HCT116 (cell line): ENCODE data around the gene GPR171. TPM values are rescaled to one million over a fixed set of nuclear protein-coding genes. Genes with fewer than 3 reads are reported as not detected.

ENCODE experiments used
- ATAC-seq: fragments of 200-7000 bp; cut with Tn5 transposase; 2 replicates; pipeline ENCODE4 v1.9.1; 2020; ENCODE audit warnings: mild to moderate bottlenecking, moderate library complexity
- BruUV-seq: library from RNA; stranded (reverse); fragments of 400-500 nt; replicated peaks from 2 replicates; lab custom pipeline; 2021; lab: Mats Ljungman, UMichigan
- CTCF ChIA-PET: fragments of 300-600 bp; sonication (Branson Sonifier 250); formaldehyde crosslinking; loops from one replicate; lab custom pipeline; 2021; ENCODE audit warnings: antibody characterized with exemption; lab: Charles Lee
- POLR2A ChIA-PET: fragments of 300-600, 350-600 bp; sonication (Branson Sonifier 250); formaldehyde crosslinking; loops from one replicate; lab custom pipeline; 2021; ENCODE audit warnings: antibody characterized with exemption; lab: Charles Lee
- RAD21 ChIA-PET, 2 experiments: fragments of 300-600 bp; sonication (Branson Sonifier 250); formaldehyde crosslinking; loops; one replicate each; lab custom pipeline; 2023; ENCODE audit warnings: low total read pairs in 2 of 2; ENCODE audit not compliant: uncharacterized antibody in 2 of 2, unreplicated experiment in 2 of 2, low non-redundant PET in 1 of 2; lab: Charles Lee
- DNase-seq: peaks from one replicate; pipeline ENCODE4 v3.0.0-alpha.2; 2010; ENCODE audit warnings: low read depth, low spot score
- H2AFZ ChIP-seq: fragments of 200-600 bp; shearing (Covaris generic), sonication (generic); 2 replicates; pipeline ENCODE4 v1.6.1; 2017; ENCODE audit warnings: low read depth, mixed run types, mixed read lengths, antibody characterized with exemption, low read length; ENCODE audit not compliant: poor library complexity, severe bottlenecking
- H3K27ac ChIP-seq: 2 replicates; pipeline ENCODE4 v1.5.1; 2012; ENCODE audit warnings: low read depth, low read length
- H3K27me3 ChIP-seq: fragments of 200-600 bp; sonication (generic); 2 replicates; pipeline ENCODE4 v1.6.1; 2016; ENCODE audit warnings: mixed run types, low read length, mixed read lengths; ENCODE audit not compliant: insufficient read depth
- H3K36me3 ChIP-seq, 2 experiments: fragments of 200-500 bp in 1 of 2; fragments of 200-600 bp in 1 of 2; sonication (Bioruptor generic) in 1 of 2; sonication (generic) in 1 of 2; 2 replicates each; pipeline versions ENCODE4 v1.5.1 to v1.6.1; 2014 to 2016; ENCODE audit warnings: low read length in 2 of 2, inconsistent platforms in 1 of 2, mixed read lengths in 1 of 2, mixed run types in 1 of 2; ENCODE audit not compliant: insufficient read depth in 2 of 2, control insufficient read depth in 1 of 2
- H3K4me1 ChIP-seq, 2 experiments: fragments of 200-600 bp in 1 of 2; sonication (generic) in 1 of 2; 2 replicates each; pipeline versions ENCODE4 v1.5.1 to v1.6.1; 2012 to 2017; ENCODE audit warnings: low read length in 2 of 2, inconsistent platforms in 1 of 2, mild to moderate bottlenecking in 1 of 2, mixed read lengths in 1 of 2, mixed run types in 1 of 2, moderate library complexity in 1 of 2; ENCODE audit not compliant: insufficient read depth in 2 of 2, control insufficient read depth in 1 of 2
- H3K4me2 ChIP-seq: fragments of 200-600 bp; sonication (generic); 2 replicates; pipeline ENCODE4 v1.6.1; 2017; ENCODE audit warnings: mixed run types, low read length, mixed read lengths
- H3K4me3 ChIP-seq, 2 experiments: fragments of 200-600 bp in 1 of 2; sonication (generic) in 1 of 2; replicated peaks in 1 of 2; 2 replicates each; pipeline ENCODE4 v1.5.1; 2011 to 2016; ENCODE audit warnings: low read length in 2 of 2, control low read depth in 1 of 2, low read depth in 1 of 2, mild to moderate bottlenecking in 1 of 2, mixed read lengths in 1 of 2, mixed run types in 1 of 2
- H3K79me2 ChIP-seq: fragments of 200-600 bp; sonication (generic); 2 replicates; pipeline ENCODE4 v1.6.1; 2017; ENCODE audit warnings: mild to moderate bottlenecking, mixed run types, low read length, moderate library complexity, mixed read lengths; ENCODE audit not compliant: insufficient read depth
- H3K9ac ChIP-seq: fragments of 200-600 bp; sonication (generic); 2 replicates; pipeline ENCODE4 v1.6.1; 2016; ENCODE audit warnings: low read length, mixed read lengths
- H3K9me2 ChIP-seq: fragments of 200-600 bp; sonication (generic), shearing (Covaris generic); 2 replicates; pipeline ENCODE4 v1.6.1; 2017; ENCODE audit warnings: mixed run types, mild to moderate bottlenecking, moderate library complexity; ENCODE audit not compliant: insufficient read depth
- H3K9me3 ChIP-seq, 2 experiments: fragments of 200-500 bp in 1 of 2; fragments of 200-600 bp in 1 of 2; sonication (Bioruptor generic) in 1 of 2; sonication (generic) in 1 of 2; 2 replicates each; pipeline ENCODE4 v1.6.1; 2014 to 2017; ENCODE audit warnings: low read length in 2 of 2, mixed read lengths in 2 of 2, inconsistent platforms in 1 of 2, low read depth in 1 of 2, mild to moderate bottlenecking in 1 of 2, mixed run types in 1 of 2, moderate library complexity in 1 of 2; ENCODE audit not compliant: control insufficient read depth in 1 of 2, insufficient read depth in 1 of 2
- H4K20me1 ChIP-seq: fragments of 200-600 bp; sonication (generic), shearing (Covaris generic); 2 replicates; pipeline ENCODE4 v1.6.1; 2017; ENCODE audit warnings: mixed run types, mild to moderate bottlenecking, moderate library complexity; ENCODE audit not compliant: insufficient read depth
- CBX3 ChIP-seq: IDR thresholded peaks from 2 replicates; pipeline ENCODE4 v1.6.1; 2012; ENCODE audit warnings: low read depth
- EGR1 ChIP-seq: IDR thresholded peaks from 2 replicates; pipeline ENCODE4 v1.6.1; 2012; ENCODE audit warnings: low read depth
- ELF1 ChIP-seq: IDR thresholded peaks from 2 replicates; pipeline ENCODE4 v1.6.1; 2012; ENCODE audit warnings: low read depth, borderline replicate concordance
- EZH2 ChIP-seq: fragments of 200-600 bp; sonication (generic); IDR thresholded peaks from 2 replicates; pipeline ENCODE4 v1.6.1; 2017; ENCODE audit warnings: antibody characterized with exemption, mixed run types
- EZH2phosphoT487 ChIP-seq: fragments of 200-600 bp; IDR thresholded peaks from 2 replicates; pipeline ENCODE4 v1.6.1; 2018; ENCODE audit warnings: antibody characterized with exemption, borderline replicate concordance
- POLR2A ChIP-seq: IDR thresholded peaks from 2 replicates; pipeline ENCODE4 v1.7.0; 2011; ENCODE audit warnings: borderline replicate concordance; ENCODE audit not compliant: insufficient read depth, insufficient read length; ENCODE audit errors: extremely low read depth
- RAD21 ChIP-seq: IDR thresholded peaks from 2 replicates; pipeline ENCODE4 v1.6.1; 2012; ENCODE audit warnings: low read depth, mild to moderate bottlenecking
- SIN3A ChIP-seq: IDR thresholded peaks from 2 replicates; pipeline ENCODE4 v1.6.1; 2012; ENCODE audit warnings: low read depth
- YY1 ChIP-seq: IDR thresholded peaks from 2 replicates; pipeline ENCODE4 v1.6.1; 2011; ENCODE audit warnings: low read length, low read depth, moderate library complexity, mild to moderate bottlenecking; ENCODE audit not compliant: insufficient replicate concordance; ENCODE audit errors: extremely low read depth
- ZFX ChIP-seq: fragments of 450-650 bp; IDR thresholded peaks from 2 replicates; pipeline ENCODE4 v1.6.1; 2017
- ZNF274 ChIP-seq: fragments of 200-500 bp; sonication (Bioruptor generic); IDR thresholded peaks from 2 replicates; pipeline ENCODE4 v1.6.1; 2014; ENCODE audit warnings: mild to moderate bottlenecking, low read depth, low read length, inconsistent platforms
- intact Hi-C: fragments of 100-400 bp; cut with micrococcal nuclease; formaldehyde crosslinking; loops from 2 replicates; pipeline ENCODE4 v1.10.0; 2022
- total RNA-seq: library from RNA; stranded (reverse); gene quantifications from one replicate; pipeline ENCODE4 v1.2.1, GENCODE V29; 2021; ENCODE audit not compliant: unreplicated experiment
- TF ChIP-seq, protein P1 (sequence below): IDR thresholded peaks from 2 replicates; pipeline ENCODE4 v1.6.1; 2011; ENCODE audit warnings: mild to moderate bottlenecking, low read length, moderate library complexity; ENCODE audit not compliant: insufficient replicate concordance; ENCODE audit errors: extremely low read depth
- TF ChIP-seq, protein P2 (sequence below): IDR thresholded peaks from 2 replicates; pipeline ENCODE4 v1.6.1; 2012; ENCODE audit warnings: low read depth
- TF ChIP-seq, protein P3 (sequence below), 3 experiments: fragments of 200-600 bp in 1 of 3; sonication (generic) in 1 of 3; IDR thresholded peaks in 2 of 3; conservative IDR thresholded peaks in 1 of 3; 2 replicates each; pipeline ENCODE4 v1.5.1; 2012 to 2017; ENCODE audit warnings: low read depth in 2 of 3, low read length in 2 of 3, antibody characterized with exemption in 1 of 3, borderline replicate concordance in 1 of 3, control low read depth in 1 of 3, mild to moderate bottlenecking in 1 of 3, mixed read lengths in 1 of 3, mixed run types in 1 of 3, moderate library complexity in 1 of 3; ENCODE audit not compliant: insufficient read depth in 1 of 3

The GPR171 gene
- total RNA-seq, 1 experiment from 2014 or later, result not detected

DNA sequence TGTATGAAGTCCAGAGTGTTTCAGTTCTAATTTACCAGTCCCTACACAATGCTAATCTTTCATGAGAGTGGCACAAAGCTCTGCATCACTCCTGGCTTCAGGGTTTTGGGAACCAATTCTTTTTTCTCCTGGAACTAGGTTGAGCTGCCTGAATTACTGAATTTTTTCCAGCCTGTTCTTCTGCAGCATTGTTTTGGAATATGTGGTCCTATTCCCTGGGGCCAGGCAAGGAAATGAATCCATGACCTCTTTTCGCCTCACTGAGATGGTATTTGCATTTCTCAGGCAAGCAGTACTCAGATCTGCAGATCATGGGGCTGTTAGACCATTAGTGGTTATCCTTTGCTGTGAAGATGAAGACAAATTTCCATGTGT is 25.6 kb upstream of the GPR171 start:
- DNase-seq, result no peak
- Histone ChIP-seq H3K4me1 (peaks cover 0 to 16% of the 10 kb centered on the region in 2 experiments; a peak in 2 of 4 replicates), H3K27me3 (no peaks in the 10 kb centered on the region), H3K27ac (no peak overlapping the region), H4K20me1 (no peaks in the 10 kb centered on the region), H3K4me2 (peak overlapping the region; percentile 55), H3K9me2 (no peaks in the 10 kb centered on the region), H2AFZ (no peak overlapping the region), H3K9me3 (no peaks in the 10 kb centered on the region), H3K4me3 (no peak overlapping the region), H3K9ac (no peak overlapping the region), H3K79me2 (no peaks in the 10 kb centered on the region), H3K36me3 (no peaks in the 10 kb centered on the region)
- ATAC-seq, result no peak
- no TSS peak for BruUV-seq
- CTCF ChIA-PET, result interaction anchor here (0.7 to 1.5 kb wide), 4 partner anchors 52 to 610 kb away, joined by 3 to 6 read pairs (median 4); no protein-coding TSS in a partner anchor
- TF ChIP-seq ZNF274 (no peak), RAD21 (no peak), ELF1 (no peak), EZH2phosphoT487 (no peak), CBX3 (no peak), EZH2 (no peak), ZFX (no peak), SIN3A (no peak), POLR2A (no peak), EGR1 (no peak), YY1 (no peak)
- TF ChIP-seq, protein P1, sequence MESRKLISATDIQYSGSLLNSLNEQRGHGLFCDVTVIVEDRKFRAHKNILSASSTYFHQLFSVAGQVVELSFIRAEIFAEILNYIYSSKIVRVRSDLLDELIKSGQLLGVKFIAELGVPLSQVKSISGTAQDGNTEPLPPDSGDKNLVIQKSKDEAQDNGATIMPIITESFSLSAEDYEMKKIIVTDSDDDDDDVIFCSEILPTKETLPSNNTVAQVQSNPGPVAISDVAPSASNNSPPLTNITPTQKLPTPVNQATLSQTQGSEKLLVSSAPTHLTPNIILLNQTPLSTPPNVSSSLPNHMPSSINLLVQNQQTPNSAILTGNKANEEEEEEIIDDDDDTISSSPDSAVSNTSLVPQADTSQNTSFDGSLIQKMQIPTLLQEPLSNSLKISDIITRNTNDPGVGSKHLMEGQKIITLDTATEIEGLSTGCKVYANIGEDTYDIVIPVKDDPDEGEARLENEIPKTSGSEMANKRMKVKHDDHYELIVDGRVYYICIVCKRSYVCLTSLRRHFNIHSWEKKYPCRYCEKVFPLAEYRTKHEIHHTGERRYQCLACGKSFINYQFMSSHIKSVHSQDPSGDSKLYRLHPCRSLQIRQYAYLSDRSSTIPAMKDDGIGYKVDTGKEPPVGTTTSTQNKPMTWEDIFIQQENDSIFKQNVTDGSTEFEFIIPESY, result no peak
- TF ChIP-seq, protein P2, sequence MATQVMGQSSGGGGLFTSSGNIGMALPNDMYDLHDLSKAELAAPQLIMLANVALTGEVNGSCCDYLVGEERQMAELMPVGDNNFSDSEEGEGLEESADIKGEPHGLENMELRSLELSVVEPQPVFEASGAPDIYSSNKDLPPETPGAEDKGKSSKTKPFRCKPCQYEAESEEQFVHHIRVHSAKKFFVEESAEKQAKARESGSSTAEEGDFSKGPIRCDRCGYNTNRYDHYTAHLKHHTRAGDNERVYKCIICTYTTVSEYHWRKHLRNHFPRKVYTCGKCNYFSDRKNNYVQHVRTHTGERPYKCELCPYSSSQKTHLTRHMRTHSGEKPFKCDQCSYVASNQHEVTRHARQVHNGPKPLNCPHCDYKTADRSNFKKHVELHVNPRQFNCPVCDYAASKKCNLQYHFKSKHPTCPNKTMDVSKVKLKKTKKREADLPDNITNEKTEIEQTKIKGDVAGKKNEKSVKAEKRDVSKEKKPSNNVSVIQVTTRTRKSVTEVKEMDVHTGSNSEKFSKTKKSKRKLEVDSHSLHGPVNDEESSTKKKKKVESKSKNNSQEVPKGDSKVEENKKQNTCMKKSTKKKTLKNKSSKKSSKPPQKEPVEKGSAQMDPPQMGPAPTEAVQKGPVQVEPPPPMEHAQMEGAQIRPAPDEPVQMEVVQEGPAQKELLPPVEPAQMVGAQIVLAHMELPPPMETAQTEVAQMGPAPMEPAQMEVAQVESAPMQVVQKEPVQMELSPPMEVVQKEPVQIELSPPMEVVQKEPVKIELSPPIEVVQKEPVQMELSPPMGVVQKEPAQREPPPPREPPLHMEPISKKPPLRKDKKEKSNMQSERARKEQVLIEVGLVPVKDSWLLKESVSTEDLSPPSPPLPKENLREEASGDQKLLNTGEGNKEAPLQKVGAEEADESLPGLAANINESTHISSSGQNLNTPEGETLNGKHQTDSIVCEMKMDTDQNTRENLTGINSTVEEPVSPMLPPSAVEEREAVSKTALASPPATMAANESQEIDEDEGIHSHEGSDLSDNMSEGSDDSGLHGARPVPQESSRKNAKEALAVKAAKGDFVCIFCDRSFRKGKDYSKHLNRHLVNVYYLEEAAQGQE, result no peak
- TF ChIP-seq, protein P3, sequence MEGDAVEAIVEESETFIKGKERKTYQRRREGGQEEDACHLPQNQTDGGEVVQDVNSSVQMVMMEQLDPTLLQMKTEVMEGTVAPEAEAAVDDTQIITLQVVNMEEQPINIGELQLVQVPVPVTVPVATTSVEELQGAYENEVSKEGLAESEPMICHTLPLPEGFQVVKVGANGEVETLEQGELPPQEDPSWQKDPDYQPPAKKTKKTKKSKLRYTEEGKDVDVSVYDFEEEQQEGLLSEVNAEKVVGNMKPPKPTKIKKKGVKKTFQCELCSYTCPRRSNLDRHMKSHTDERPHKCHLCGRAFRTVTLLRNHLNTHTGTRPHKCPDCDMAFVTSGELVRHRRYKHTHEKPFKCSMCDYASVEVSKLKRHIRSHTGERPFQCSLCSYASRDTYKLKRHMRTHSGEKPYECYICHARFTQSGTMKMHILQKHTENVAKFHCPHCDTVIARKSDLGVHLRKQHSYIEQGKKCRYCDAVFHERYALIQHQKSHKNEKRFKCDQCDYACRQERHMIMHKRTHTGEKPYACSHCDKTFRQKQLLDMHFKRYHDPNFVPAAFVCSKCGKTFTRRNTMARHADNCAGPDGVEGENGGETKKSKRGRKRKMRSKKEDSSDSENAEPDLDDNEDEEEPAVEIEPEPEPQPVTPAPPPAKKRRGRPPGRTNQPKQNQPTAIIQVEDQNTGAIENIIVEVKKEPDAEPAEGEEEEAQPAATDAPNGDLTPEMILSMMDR (IDR thresholded peaks at IDR 0.05 in 2 of 3, conservative IDR thresholded peaks at IDR 0.05 in 1 of 3; ENCODE audit: borderline replicate concordance in 1 of 3, insufficient read depth in 1 of 3, low read depth in 2 of 3, low read length in 2 of 3), result no peak
- POLR2A ChIA-PET, result no interaction called here
- intact Hi-C loops, result loop anchor here (1.0 to 5.0 kb wide), 2 partner anchors 55 to 689 kb away; no protein-coding TSS in a partner anchor
- RAD21 ChIA-PET, result no interaction called here
